Fibroblast of pulmonary artery (primary cell): ENCODE results near the gene GDPD4.

Experiments
- DNase-seq: peaks from one replicate; pipeline ENCODE4 v3.0.0-alpha.2; 2010; ENCODE audit warnings: low read depth
- H3K4me3 ChIP-seq: replicated peaks from 2 replicates; pipeline ENCODE4 v1.5.1; 2011; ENCODE audit warnings: low read depth, mild to moderate bottlenecking, control low read depth, low read length, moderate library complexity
- TF ChIP-seq, protein P1 (sequence below): IDR thresholded peaks from 2 replicates; pipeline ENCODE4 v1.5.1; 2011; ENCODE audit warnings: mild to moderate bottlenecking, control low read depth, low read length, inconsistent platforms; ENCODE audit errors: missing control alignments

GDPD4 gene

GRCh38 chr11:77230878-77231605, 70.4 kb downstream of the GDPD4 start:
- DNase-seq: no peak
- TF ChIP-seq, protein P1, sequence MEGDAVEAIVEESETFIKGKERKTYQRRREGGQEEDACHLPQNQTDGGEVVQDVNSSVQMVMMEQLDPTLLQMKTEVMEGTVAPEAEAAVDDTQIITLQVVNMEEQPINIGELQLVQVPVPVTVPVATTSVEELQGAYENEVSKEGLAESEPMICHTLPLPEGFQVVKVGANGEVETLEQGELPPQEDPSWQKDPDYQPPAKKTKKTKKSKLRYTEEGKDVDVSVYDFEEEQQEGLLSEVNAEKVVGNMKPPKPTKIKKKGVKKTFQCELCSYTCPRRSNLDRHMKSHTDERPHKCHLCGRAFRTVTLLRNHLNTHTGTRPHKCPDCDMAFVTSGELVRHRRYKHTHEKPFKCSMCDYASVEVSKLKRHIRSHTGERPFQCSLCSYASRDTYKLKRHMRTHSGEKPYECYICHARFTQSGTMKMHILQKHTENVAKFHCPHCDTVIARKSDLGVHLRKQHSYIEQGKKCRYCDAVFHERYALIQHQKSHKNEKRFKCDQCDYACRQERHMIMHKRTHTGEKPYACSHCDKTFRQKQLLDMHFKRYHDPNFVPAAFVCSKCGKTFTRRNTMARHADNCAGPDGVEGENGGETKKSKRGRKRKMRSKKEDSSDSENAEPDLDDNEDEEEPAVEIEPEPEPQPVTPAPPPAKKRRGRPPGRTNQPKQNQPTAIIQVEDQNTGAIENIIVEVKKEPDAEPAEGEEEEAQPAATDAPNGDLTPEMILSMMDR: no peak
- H3K4me3 ChIP-seq: no peak overlapping the region

GRCh38 chr11:77223797-77224196, 77.7 kb downstream of the GDPD4 start:
- TF ChIP-seq, protein P1: no peak
- H3K4me3 ChIP-seq: no peak overlapping the region
- no peak for DNase-seq

GRCh38 chr11:77217156-77217555, 84.3 kb downstream of the GDPD4 start:
- no peak for DNase-seq
- TF ChIP-seq, protein P1: no peak
- H3K4me3 ChIP-seq: no peak overlapping the region

DNA sequence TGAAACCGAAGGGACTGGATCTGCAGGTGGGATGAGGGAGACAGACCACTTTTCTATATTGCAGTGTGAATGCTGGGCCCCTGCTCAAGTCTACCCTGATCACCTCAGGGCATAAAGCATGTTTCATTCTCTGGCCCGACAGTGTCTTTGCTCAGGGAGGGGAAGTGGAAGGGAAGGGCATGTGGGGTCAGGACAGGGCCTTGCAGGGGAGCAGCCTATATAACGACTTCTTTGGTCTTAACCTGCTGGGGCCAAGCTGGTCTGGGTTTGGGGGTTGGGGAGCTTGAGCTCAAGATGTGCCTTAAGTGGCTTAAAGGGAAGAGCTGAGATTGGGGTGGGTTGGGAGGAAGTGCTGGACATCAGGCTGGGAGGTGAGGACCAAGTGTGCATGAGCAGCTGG, 86.4 kb downstream of the GDPD4 start:
- no peak for DNase-seq
- TF ChIP-seq, protein P1: no peak
- no peak overlapping the region for H3K4me3 ChIP-seq

- TF ChIP-seq, protein P1: no peak
- no peak for DNase-seq
- no peak overlapping the region for H3K4me3 ChIP-seq
Observed at GRCh38 chr11:77214557-77214956, 86.9 kb downstream of the GDPD4 start.

DNA sequence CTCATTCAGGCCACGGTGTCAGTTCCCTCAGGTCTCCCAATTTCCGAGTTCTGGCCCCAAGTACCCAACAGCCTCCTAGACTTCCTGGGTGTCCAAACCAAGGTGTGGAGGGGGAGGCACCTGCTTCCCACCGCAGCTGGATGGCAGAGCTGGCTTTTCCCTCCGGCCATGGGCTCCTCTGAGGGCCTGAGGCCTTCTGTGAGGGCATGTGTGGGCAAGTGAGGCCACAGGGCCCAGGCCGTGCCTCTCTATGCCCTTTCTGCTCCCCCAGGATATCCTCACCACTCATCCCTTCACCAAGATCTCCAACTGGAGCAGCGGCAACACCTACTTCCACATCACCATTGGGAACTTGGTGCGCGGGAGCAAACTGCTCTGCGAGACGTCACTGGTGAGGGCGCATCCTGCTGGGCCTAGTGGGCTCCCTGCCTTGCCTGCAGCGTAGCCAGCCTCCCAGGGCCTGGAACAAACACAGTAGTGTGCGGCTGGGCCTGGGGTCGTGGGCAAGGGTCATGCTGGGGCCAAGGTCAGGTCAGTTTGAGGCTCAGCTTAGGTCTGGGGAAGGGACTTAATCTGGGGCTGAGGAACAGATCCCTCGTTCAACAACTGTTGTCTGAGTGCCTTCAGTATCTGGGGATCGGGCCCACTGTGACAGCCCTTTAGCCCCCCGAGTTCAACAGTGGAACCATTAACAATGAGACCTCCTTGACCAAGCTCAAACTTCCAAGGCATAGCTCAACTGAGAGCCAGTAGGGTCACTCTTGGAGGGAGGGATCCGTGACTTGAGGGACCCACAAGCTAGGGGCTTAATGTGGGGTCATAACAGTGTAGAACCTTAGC, 87.7 kb downstream of the GDPD4 start:
- TF ChIP-seq, protein P1: no peak
- no peak overlapping the region for H3K4me3 ChIP-seq
- no peak for DNase-seq
